GM18526 (cell line): Measurements from ENCODE around the gene NPAS2.

Experiments
- POLR2A ChIP-seq: IDR thresholded peaks from 3 replicates; pipeline ENCODE4 v1.6.1; 2011; ENCODE audit not compliant: insufficient read length; ENCODE audit errors: extremely low read depth

NPAS2 gene

DNA sequence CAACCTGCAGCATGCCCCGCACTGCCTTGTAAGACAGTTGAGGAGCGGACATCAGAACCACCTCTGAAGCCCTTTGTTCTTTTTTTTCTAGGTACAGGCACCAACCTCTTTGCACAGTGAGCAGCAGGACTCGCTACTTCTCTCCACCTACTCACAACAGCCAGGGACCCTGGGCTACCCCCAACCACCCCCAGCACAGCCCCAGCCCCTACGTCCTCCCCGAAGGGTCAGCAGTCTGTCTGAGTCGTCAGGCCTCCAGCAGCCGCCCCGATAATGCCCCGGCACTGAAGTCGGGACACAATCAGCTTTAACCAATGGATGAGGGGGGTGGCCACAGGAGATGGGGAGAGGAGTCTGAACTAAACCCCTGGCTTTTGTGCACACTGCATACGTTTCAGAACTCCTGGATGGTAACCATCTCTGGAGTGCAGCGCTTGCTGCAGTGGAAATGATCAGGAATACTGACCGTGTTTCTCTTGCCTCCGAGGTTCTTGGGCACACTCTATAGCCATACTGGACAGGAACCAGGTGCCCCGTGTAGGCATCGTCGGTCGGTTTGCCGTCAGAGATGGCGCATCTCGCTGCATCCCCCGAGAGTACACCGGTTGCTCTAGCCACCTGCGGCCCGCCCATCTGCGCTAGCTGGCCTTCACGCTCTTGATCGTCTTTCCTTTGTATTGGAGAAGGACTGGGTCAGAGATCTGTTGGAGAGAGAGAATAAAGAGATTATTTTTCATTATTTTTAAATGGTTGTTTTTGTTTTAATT, 175.6 kb downstream of the NPAS2 start:
- no peak for TF ChIP-seq POLR2A

DNA sequence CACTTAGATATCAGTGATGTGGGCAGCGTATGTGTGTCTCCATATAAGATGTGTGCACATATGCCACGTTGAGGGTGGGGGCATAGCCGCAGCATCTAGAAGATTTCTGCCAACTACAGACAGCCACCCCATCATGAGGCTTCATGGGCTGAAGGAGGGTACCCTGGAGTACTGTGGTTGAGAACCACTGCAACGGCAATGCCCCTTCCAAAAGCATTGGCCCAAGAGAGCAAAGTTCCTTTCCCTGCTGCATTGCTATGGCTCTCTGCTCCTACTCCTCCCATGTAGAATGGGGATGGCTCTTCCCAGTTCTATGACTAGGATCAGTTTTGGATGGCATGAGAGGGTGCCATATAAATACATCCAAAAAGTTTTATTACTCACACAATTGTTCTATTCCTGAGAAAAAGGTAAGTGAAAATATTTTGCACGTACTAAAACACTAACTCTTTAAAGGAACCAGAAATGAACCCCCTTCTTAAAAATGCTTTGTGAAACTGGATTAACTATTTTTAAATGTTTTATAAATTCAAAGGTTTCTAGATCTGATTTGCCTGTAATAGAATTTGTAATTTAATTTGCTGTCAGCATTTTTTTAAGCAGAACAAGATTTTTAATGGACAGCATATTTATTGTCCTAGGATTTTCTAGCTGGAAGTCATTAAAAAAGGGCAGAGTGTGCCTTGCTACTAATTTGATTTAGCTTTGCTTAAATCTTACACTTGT, 177.7 kb downstream of the NPAS2 start:
- TF ChIP-seq POLR2A: no peak

DNA sequence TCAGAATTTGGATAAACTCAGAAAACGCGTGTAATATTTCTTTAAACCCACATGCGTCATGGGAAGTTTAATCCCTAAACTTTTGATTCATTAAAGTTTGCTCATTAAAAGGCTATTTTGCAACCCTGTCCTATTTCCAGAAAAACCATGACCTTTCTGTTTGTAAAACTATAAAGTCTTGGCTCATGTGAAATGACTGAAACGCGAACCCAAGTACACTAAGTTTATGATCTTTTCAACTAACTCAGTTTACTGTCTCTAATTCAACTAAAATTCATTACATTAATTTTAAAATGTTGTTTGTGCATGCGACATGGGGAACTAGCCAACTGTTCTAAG, 178.3 kb downstream of the NPAS2 start:
- no peak for TF ChIP-seq POLR2A

DNA sequence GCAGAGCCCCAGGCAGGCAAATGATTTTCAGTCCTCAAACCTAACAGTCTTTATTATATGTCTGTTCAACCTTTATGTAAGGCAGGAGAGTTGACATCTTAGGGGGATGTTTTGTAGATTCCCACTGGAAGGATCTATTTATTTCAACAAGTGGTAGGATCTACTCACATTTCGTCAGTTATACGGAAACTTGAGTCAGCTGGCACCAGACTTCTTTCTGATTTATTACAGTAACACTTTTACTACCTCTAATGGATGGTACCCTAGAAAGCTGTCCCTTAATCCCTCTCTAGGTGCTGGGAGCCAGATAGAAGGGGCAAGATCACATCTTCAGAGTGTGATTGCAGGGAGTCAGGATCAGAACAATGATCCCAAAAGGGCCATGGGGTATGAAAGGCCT, 180.1 kb downstream of the NPAS2 start:
- TF ChIP-seq POLR2A: no peak

DNA sequence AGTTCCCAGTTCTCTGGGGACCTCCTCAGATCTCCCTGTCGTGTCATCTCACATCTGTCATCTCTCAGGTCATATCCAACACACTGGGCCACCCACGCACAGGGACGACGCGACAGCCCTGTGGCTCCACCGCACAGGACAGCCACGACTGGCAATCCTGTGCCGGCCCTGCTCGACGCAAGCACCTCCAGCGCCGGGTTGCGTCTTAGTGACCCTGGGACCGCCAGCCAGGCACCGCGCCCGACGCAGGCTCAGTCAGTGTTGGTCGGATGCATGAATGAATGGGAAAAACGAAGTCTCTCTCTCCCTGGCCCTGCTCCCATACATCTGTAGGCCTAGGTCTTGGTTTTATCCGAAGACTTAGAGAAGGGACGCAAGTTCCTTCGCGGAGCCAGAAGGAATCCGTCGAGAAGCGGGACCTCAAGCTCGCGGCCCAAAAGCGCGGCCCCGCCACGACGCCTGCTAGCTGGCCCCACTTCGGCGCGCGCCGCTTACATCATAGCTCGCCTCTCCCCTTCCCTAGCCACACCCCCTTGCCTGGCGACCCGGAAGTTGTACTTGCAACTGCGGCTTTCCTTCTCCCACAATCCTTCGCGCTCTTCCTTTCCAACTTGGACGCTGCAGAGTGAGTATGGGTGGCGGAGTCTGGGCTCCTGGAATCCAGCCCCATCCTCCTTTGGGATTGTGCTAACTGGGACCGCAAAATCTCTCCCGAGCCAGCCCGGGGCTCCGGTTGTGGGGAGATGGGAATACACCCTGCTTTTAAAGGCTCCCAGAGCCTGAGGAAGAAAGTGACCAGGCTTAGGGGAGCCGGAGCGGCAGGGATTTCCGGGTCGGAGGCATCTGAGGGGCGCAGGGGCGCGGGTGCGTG, 182.0 kb downstream of the NPAS2 start, which contains the start of gene RPL31:
Gene RPL31 (plus strand): TSS at position 599 of the 871 bp plus-strand sequence. CDS start 413 bp downstream, outside the sequence.
- TF ChIP-seq POLR2A: peak; percentile 99

DNA sequence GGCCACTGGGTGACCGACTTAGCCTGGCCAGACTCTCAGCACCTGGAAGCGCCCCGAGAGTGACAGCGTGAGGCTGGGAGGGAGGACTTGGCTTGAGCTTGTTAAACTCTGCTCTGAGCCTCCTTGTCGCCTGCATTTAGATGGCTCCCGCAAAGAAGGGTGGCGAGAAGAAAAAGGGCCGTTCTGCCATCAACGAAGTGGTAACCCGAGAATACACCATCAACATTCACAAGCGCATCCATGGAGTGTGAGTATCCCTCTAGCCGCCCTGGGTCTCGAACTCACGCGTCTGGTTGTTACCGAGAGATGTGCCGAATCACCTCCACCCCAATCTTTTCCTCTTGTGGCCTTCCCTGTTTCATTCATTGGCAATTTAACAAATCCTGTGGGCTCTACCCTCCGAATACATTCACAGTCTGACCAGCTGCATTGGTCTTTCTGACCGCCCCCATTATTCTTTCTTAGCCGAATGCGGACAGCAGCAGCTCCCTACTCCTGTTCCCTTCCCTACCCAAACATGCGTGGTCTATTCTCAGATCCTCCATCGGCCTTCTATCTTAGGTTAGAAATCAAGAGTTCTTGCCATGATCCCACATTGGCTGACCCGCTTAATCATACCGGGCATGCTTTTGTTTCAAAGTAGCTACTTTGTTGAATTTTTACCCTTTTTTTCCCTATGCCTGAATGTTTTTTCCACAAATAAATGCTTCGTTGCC, 182.8 kb downstream of the NPAS2 start:
- no peak for TF ChIP-seq POLR2A

DNA sequence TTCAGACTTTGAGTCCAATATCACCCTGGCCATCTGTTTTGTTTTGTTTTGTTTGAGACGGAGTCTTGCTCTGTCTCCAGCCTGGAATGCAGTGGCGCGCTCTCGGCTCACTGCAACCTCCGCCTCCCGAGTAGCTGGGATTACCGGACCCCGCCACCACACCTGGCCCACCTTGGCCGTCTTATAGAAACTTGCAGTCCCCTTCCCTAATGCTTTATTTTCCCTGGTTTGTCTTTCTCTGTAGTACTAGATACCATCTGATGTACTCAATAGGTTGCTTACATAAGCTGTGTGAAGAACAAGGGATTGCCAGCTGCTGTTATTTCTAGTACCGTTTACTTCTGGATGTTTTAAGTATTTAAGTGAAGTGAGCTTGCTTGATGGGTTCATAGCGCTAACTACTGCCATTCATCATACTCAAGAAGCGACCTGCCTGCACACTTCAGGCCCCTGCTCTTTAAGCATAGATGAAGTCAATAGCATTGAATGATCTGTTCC, 183.4 kb downstream of the NPAS2 start:
- TF ChIP-seq POLR2A: no peak

DNA sequence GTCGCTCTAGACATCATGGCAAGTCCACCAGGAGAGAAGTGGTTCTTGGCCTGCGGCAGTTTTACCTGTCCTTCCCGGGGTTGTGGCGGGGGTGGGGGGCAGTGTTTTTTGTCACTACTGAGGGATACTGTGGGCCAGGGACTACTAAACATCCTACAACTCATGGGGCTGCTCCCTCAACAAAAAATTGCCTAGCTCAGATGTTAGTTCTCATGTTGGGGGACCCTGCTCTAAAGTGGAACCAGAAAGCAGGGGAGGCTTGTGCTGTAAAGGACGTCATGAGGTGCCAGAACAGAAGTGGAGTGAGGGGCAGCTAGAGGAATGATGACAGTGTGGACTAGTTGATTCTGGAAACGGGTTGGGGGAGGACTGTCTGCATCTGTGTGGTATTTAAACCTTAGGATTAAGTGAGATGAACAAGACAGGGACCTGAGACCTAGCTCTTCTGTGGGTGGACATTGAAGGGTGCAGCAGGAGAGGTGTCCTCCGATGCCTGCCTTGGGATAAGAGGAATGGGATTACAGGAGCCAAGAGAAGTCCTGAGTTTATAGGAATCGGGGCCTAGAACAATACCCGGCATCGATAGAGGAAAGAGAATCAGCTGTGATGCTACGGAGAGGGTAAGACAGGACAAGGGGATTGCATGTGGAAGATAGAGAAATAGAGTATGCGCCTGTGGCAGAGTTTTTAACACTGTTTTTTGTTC, 184.8 kb downstream of the NPAS2 start:
- TF ChIP-seq POLR2A: no peak

DNA sequence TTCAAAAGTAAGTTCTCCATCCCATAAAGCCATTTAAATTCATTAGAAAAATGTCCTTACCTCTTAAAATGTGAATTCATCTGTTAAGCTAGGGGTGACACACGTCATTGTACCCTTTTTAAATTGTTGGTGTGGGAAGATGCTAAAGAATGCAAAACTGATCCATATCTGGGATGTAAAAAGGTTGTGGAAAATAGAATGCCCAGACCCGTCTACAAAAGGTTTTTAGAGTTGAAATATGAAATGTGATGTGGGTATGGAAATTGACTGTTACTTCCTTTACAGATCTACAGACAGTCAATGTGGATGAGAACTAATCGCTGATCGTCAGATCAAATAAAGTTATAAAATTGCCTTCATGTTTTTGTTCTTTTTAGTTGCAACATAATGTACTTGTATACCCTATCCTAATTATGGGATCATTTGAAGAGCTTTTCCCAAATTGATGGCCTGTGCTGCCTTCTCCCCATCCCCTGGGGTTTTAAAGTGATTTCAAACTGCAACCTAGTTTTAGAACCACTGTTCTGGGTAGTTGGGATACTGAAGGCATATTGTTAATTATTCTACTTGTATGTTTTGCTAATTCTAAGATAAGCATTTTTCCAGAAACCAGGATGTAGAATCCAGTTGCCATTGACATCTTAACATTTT, 186.3 kb downstream of the NPAS2 start:
- no peak for TF ChIP-seq POLR2A

DNA sequence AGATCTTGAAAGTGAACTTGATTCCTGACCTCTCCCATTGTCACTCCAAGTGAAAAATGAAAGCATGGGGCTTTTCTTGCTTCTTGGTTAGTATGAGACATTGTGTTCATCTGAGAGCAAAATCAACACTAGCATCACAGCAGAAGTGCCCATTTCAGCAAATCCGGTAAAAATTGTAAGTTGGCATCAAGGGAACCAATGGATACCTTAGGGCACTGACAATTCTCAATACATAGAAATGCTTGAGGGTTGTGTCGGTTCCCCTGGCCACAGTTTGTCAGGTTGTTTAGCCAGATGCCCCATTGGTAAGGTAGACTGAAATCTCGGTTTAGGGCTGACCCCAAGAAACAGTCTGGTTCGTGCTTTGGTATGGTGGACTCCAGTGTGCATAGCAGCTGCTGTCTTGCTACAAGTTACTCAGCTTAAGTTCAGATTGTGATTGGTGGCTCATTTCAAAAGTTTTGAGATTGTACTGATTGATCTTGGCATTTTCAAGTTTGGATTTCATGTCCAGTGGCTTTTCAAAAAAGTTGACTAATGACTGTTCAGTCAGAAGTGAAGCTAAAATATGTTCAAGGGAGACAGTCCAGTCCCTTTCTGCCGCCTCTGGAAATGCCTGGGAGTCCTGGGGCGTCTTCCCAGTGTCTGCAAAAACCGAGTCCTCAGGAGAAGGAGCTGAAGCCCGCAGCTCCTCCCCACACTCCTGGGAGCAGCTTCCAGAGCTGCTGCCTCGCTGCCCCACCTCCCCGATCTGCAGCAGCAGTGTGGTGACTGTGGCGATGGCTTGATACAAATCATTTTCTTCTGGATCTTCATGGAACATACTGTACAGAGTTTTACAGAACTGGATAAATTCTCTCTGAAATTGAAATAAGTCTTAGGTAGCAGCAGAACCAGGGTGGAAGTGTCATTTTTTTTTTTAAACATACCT, 187.7 kb downstream of the NPAS2 start:
- TF ChIP-seq POLR2A: no peak

DNA sequence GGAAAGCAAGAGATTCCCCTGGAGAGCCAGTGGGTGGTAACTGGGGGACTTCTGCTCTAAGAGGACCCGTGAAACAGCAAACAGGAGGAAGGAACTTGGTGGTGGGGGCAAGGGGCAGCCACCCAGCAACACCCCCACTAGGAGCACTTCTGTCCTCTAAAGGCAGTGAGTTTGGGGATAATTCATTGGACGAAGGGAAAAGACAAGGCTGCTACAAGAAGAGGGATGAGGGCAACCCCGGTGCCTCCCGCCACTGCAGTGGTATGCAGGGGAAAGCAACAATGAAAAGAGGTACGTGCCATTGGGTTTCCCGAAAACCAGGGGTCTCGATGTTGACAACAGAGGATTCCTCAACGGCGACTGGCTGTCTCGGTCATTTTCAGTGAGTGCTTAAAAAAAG, 191.2 kb downstream of the NPAS2 start:
- TF ChIP-seq POLR2A: no peak

DNA sequence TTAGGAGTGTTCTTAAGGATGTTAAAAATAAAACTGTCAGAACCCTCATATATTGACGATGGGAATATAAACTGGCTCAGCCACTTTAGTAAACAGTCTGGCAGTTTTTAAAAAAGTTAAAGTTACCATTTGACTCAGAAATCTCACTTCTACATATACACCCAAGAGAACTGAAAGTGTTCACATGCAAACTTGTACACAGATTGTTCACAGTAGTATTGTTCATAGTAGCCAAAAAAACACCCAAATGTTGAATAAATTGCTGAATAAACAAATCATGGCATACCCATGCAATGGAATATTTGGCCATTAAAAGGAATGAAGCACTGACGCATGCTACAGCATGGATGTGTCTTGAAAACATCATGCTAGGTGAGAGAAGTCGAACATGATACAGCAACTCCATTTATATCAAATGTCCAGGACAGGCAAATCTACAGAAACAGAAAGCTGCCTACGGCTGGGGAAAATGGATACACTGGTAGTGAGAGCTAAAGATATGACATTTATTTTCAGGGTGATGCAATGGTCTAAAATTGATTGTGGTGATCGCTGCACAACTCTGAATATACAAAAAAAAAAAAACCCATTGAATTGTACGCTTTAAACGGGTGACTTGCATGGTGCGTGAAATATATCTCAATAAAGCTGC, 192.2 kb downstream of the NPAS2 start:
- no peak for TF ChIP-seq POLR2A
